Left renal pelvis (tissue), 4 donors: ENCODE data around the gene IGSF23. TPM values are rescaled to one million over a fixed set of nuclear protein-coding genes. Genes with fewer than 3 reads are reported as not detected.
"Not testable (repeated sequence)": the region's sequence is repeated elsewhere in the genome, so short reads cannot be mapped to it uniquely, and the experiment has no call there.

Source experiments
- DNase-seq, 4 donors: peaks; one replicate each; pipeline ENCODE4 v3.0.0-alpha.2; 2013; ENCODE audit warnings: low read depth in 4 of 4, low spot score in 3 of 4
- polyA plus RNA-seq, 4 donors: library from polyadenylated mRNA; unstranded; fragments of 120-200 nt; gene quantifications; one replicate each; pipeline ENCODE4 v1.2.1, GENCODE V29; 2013; ENCODE audit not compliant: insufficient read length in 4 of 4

IGSF23 gene
- polyA plus RNA-seq, 4 donors, result 0.73 to 1.5 (median 0.85) TPM; not detected in 1

GRCh38 chr19:44609219-44609618 lies 4.1 kb upstream of the IGSF23 start:
- no peak for DNase-seq

- DNase-seq, result not testable (repeated sequence)
These were observed 2.9 kb upstream of the IGSF23 start for GRCh38 chr19:44610497-44610896.

GRCh38 chr19:44611812-44612295 lies 1.5 kb upstream of the IGSF23 start:
- DNase-seq, result no peak

- DNase-seq, result no peak
These were observed 950 bp downstream of the IGSF23 start for GRCh38 chr19:44614313-44614712.

GRCh38 chr19:44615863-44616247 lies 2.5 kb downstream of the IGSF23 start:
- no peak for DNase-seq

GRCh38 chr19:44617110-44617880 lies 3.9 kb downstream of the IGSF23 start:
- DNase-seq, result no peak

- DNase-seq, result no peak
These were observed 5.4 kb downstream of the IGSF23 start for GRCh38 chr19:44618640-44619357.

GRCh38 chr19:44620667-44621066 lies 7.3 kb downstream of the IGSF23 start:
- no peak for DNase-seq

GRCh38 chr19:44621367-44621766 lies 8.0 kb downstream of the IGSF23 start:
- no peak for DNase-seq

- DNase-seq, result no peak
These were observed 9.7 kb downstream of the IGSF23 start for GRCh38 chr19:44623080-44623479.

- no peak for DNase-seq
These were observed 10.3 kb downstream of the IGSF23 start for GRCh38 chr19:44623626-44624025.

GRCh38 chr19:44624840-44625354 lies 11.5 kb downstream of the IGSF23 start:
- DNase-seq, result no peak

GRCh38 chr19:44625637-44626036 lies 12.3 kb downstream of the IGSF23 start:
- DNase-seq, result not testable (repeated sequence)

GRCh38 chr19:44626048-44626624 lies 12.8 kb downstream of the IGSF23 start:
- no peak for DNase-seq

- DNase-seq, result no peak
These were observed 14.3 kb downstream of the IGSF23 start for GRCh38 chr19:44627631-44628030.

GRCh38 chr19:44628793-44629192 lies 15.4 kb downstream of the IGSF23 start:
- DNase-seq, result no peak

GRCh38 chr19:44631611-44632010 lies 18.2 kb downstream of the IGSF23 start:
- DNase-seq, result not testable (repeated sequence)

GRCh38 chr19:44634058-44634457 lies 20.7 kb downstream of the IGSF23 start:
- not testable (repeated sequence) for DNase-seq

GRCh38 chr19:44634785-44635184 lies 21.4 kb downstream of the IGSF23 start:
- DNase-seq, result no peak

- DNase-seq, result no peak
These were observed 22.4 kb downstream of the IGSF23 start for GRCh38 chr19:44635581-44636438.
